ENCODE data around the gene FGF23. TPM values are rescaled to one million over a fixed set of nuclear protein-coding genes. Genes with fewer than 3 reads are reported as not detected.

The FGF23 gene
- not detected in 2 replicates for total RNA-seq

GRCh38 chr12:4379405-4379804 is at the start of gene FGF23:
TSS of gene FGF23 (minus strand) at chr12:4379712. CDS start at chr12:4379582, 130 bp downstream.

GRCh38 chr12:4320853-4321701 is 58.4 kb downstream of the FGF23 start, which contains the start of gene TIGAR:
TSS of gene TIGAR (plus strand) at chr12:4321213. CDS start at chr12:4321272, 59 bp downstream.

Other genes starting within 250 kb of the FGF23 start
- 147 and 200 TPM in 2 replicates for gene CCND2, start 106.0 kb downstream of the FGF23 start, total RNA-seq
- gene TIGAR, start 58.5 kb downstream of the FGF23 start, total RNA-seq = 13.5 and 15.8 TPM in 2 replicates
- not detected in 2 replicates for gene FGF6, start 66.1 kb upstream of the FGF23 start, total RNA-seq
- 16.6 and 19.5 TPM in 2 replicates for gene RAD51AP1, start 159.2 kb upstream of the FGF23 start, total RNA-seq
- 54.7 and 54.9 TPM in 2 replicates for gene DYRK4, start 182.5 kb upstream of the FGF23 start, total RNA-seq

Measured in airway epithelial cell (primary cell).